ENCODE measurements around the gene RALA. TPM values are rescaled to one million over a fixed set of nuclear protein-coding genes. Genes with fewer than 3 reads are reported as not detected.

The RALA gene
- total and polyA plus RNA-seq, 3 donors from 2014 or later = 13.6 to 27.9 (median 15.9) TPM

- no peaks in the 10 kb centered on the region for H3K4me1 ChIP-seq
- H3K9me3 ChIP-seq = no peaks in the 10 kb centered on the region
- no peaks in the 10 kb centered on the region for H3K36me3 ChIP-seq (ENCODE audit: low read depth, missing control alignments)
- no peak overlapping the region for H3K4me3 ChIP-seq
- intact Hi-C loops (cut with DNase I; ENCODE audit: low total_unique reads) = no loop called here
- DNase-seq = no peak
- no peak overlapping the region for H3K27ac ChIP-seq
- no peaks in the 10 kb centered on the region for H3K27me3 ChIP-seq
- TF ChIP-seq POLR2A (IDR thresholded peaks at IDR 0.05) = no peak
- WGBS, 2 donors = 67 to 87% methylated on average over 1 of the region's 1 CpG
These were observed 33.0 kb downstream of the RALA start for GRCh38 chr7:39656415-39656814.

DNA sequence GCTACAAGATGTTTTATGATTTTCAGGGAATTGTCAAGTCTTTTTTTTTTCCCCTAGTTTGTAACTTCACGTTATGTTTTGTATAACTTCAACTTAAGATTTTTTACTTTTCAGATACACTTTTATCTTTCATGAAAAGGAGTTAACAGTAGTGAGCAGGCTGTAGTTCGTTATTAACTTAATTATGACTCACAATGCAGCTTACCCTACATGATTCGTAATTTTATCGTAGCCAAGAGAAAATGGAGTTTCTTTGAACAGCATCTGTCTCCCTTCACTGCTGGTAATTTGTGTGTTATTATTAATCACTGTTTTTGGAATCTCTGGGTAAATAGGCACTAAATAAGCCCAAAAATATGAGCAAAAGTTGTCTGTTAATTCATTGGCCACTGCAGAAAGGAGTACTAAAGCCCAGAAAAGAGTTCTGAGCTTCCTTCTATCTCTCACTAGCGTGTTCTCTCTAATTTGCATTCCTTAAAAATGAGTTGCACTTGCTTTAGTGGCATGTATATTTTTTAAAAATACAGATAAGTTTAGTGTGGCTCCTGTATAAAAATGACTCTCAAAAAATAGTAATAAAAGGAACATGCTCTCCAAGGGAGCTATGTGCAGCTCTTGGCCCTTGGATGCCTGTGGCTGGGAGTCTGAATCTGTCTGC lies 36.1 kb downstream of the RALA start:
- no peak overlapping the region for H3K27ac ChIP-seq
- H3K4me1 ChIP-seq = no peaks in the 10 kb centered on the region
- intact Hi-C loops (cut with DNase I; ENCODE audit: low total_unique reads) = no loop called here
- H3K36me3 ChIP-seq (ENCODE audit: low read depth, missing control alignments) = no peaks in the 10 kb centered on the region
- no peak overlapping the region for H3K4me3 ChIP-seq
- no peak for TF ChIP-seq POLR2A (IDR thresholded peaks at IDR 0.05)
- TF ChIP-seq, protein P1, sequence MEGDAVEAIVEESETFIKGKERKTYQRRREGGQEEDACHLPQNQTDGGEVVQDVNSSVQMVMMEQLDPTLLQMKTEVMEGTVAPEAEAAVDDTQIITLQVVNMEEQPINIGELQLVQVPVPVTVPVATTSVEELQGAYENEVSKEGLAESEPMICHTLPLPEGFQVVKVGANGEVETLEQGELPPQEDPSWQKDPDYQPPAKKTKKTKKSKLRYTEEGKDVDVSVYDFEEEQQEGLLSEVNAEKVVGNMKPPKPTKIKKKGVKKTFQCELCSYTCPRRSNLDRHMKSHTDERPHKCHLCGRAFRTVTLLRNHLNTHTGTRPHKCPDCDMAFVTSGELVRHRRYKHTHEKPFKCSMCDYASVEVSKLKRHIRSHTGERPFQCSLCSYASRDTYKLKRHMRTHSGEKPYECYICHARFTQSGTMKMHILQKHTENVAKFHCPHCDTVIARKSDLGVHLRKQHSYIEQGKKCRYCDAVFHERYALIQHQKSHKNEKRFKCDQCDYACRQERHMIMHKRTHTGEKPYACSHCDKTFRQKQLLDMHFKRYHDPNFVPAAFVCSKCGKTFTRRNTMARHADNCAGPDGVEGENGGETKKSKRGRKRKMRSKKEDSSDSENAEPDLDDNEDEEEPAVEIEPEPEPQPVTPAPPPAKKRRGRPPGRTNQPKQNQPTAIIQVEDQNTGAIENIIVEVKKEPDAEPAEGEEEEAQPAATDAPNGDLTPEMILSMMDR (IDR thresholded peaks at IDR 0.05) = no peak
- WGBS, 2 donors = 82 to 83% methylated on average over 5 of the region's 5 CpGs
- H3K9me3 ChIP-seq = no peaks in the 10 kb centered on the region
- DNase-seq = no peak
- H3K27me3 ChIP-seq = no peaks in the 10 kb centered on the region

DNA sequence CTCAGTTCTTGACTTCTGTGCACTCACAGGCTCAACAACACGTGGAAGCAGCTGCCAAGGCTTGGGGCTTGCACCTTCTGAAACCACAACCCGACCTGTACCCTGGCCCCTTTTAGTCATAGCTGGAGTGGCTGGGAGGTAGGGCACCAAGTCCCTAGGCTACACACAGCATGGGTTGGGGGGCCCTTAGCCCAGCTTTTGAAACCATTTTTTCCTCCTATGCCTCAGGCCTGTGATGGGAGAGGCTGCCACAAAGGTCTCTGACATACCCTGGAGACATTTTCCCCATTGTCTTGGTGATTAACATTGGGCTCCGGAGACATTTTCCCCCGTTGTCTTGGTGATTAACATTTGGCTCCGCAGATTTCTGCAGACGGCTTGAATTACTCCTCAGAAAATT lies 38.6 kb downstream of the RALA start:
- 93 to 98% methylated on average over 6 of the region's 6 CpGs for WGBS, 2 donors
- intact Hi-C loops (cut with DNase I; ENCODE audit: low total_unique reads) = no loop called here
- TF ChIP-seq, protein P1 (IDR thresholded peaks at IDR 0.05) = no peak
- no peak for TF ChIP-seq POLR2A (IDR thresholded peaks at IDR 0.05)
- H3K4me3 ChIP-seq = no peak overlapping the region
- no peak for DNase-seq
- no peak overlapping the region for H3K27ac ChIP-seq
- no peaks in the 10 kb centered on the region for H3K27me3 ChIP-seq
- H3K9me3 ChIP-seq = no peaks in the 10 kb centered on the region
- no peaks in the 10 kb centered on the region for H3K4me1 ChIP-seq
- H3K36me3 ChIP-seq (ENCODE audit: low read depth, missing control alignments) = no peaks in the 10 kb centered on the region

DNA sequence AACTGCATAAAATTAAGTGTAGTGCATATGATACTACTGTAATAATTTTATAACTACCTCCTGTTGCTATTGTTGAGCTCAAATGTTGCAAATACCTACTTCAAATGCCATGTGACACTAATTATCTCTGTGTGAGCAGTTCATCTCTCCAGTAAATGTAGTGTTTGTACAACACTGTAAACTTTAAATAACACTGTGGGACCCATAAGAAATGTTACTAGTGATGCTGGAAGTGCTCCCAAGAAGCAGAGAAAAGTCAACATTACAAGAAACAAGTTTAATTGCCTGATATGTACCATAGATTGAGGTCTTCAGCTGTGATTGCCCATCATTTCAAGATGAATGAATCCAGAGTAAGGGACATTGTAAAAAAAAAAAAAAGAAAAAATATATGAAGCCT lies 39.9 kb downstream of the RALA start:
- DNase-seq = no peak
- Histone ChIP-seq H3K9me3 (no peaks in the 10 kb centered on the region), H3K27me3 (no peaks in the 10 kb centered on the region), H3K4me3 (no peak overlapping the region), H3K4me1 (no peaks in the 10 kb centered on the region), H3K27ac (no peak overlapping the region), H3K36me3 (ENCODE audit: low read depth, missing control alignments) (no peaks in the 10 kb centered on the region)
- intact Hi-C loops (cut with DNase I; ENCODE audit: low total_unique reads) = no loop called here
- TF ChIP-seq, protein P1 (IDR thresholded peaks at IDR 0.05) = no peak
- no peak for TF ChIP-seq POLR2A (IDR thresholded peaks at IDR 0.05)

DNA sequence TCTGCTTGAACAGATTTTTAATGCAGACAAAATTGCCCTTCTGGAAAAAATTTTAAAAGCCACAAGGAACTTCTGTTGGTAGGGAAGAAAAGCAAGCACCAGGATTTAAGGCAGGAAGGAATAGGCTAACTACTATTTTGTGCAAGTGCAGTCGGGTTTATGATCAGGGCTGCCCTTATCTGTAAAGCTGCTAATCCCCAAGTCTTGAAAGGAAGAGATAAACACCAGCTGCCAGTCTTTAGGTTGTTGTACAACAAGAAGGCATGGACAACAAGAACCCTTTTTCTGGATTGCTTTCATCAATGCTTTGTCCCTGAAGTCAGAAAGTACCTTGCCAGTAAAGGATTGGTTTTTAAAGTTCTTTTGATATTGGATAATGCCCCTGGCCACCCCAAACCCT lies 40.7 kb downstream of the RALA start:
- H3K9me3 ChIP-seq = no peaks in the 10 kb centered on the region
- TF ChIP-seq, protein P1 (IDR thresholded peaks at IDR 0.05) = no peak
- TF ChIP-seq POLR2A (IDR thresholded peaks at IDR 0.05) = no peak
- 54 to 57% methylated on average over 1 of the region's 1 CpG for WGBS, 2 donors
- no peak overlapping the region for H3K27ac ChIP-seq
- no peak overlapping the region for H3K4me3 ChIP-seq
- H3K36me3 ChIP-seq (ENCODE audit: low read depth, missing control alignments) = no peaks in the 10 kb centered on the region
- H3K27me3 ChIP-seq = no peaks in the 10 kb centered on the region
- no peak for DNase-seq
- intact Hi-C loops (cut with DNase I; ENCODE audit: low total_unique reads) = no loop called here
- H3K4me1 ChIP-seq = no peaks in the 10 kb centered on the region

All from testis (tissue), 3 donors.